GM12878 (cell line): Measurements from ENCODE around the gene HS3ST5. TPM values are rescaled to one million over a fixed set of nuclear protein-coding genes. Genes with fewer than 3 reads are reported as not detected.

Source experiments
- ATAC-seq: fragments of 200-7000 bp; cut with Tn5 transposase; 3 replicates; pipeline ENCODE4 v1.9.1; 2020; ENCODE audit warnings: mild to moderate bottlenecking, moderate library complexity
- BruUV-seq: library from RNA; stranded (reverse); fragments of 400-500 nt; replicated peaks from 2 replicates; lab custom pipeline; 2021; lab: Mats Ljungman, UMichigan
- CTCF ChIA-PET: fragments of 300-600 bp; sonication (Branson Sonifier 250); formaldehyde crosslinking; extraction: SDS; loops from one replicate; lab custom pipeline; 2021; ENCODE audit warnings: inconsistent platforms; lab: Yijun Ruan, JAX
- POLR2A ChIA-PET: fragments of 350-600 bp; formaldehyde crosslinking; extraction: SDS; loops from one replicate; lab custom pipeline; 2021; ENCODE audit warnings: inconsistent platforms; lab: Charles Lee
- RAD21 ChIA-PET: fragments of 300-600 bp; sonication (Branson Sonifier 250); formaldehyde crosslinking; loops from one replicate; lab custom pipeline; 2023; ENCODE audit warnings: antibody characterized with exemption; ENCODE audit not compliant: unreplicated experiment; lab: Charles Lee
- SMC1A ChIA-PET: fragments of 300-600 bp; sonication (Branson Sonifier 250); formaldehyde crosslinking; loops from one replicate; lab custom pipeline; 2023; ENCODE audit not compliant: unreplicated experiment, uncharacterized antibody; lab: Charles Lee
- DNase-seq: peaks from one replicate; pipeline ENCODE4 v3.0.0-alpha.2; 2011; ENCODE audit warnings: low read depth, low spot score
- FAIRE-seq: peaks from 3 replicates; lab custom pipeline; 2011; peaks lifted over from hg19 to GRCh38; lab: Jason Lieb, UNC
- H2AFZ ChIP-seq: 2 replicates; pipeline ENCODE4 v1.6.0; 2011; ENCODE audit warnings: low read depth, low read length, control low read depth; ENCODE audit not compliant: control insufficient read depth
- H3K27ac ChIP-seq: 2 replicates; pipeline ENCODE4 v1.5.1; 2011; ENCODE audit warnings: control low read depth; ENCODE audit not compliant: control insufficient read depth, insufficient read depth
- H3K27me3 ChIP-seq, 2 experiments: replicated peaks in 1 of 2; 2 replicates each; pipeline versions ENCODE4 v1.6.0 to v1.6.1; 2011; ENCODE audit warnings: low read length in 1 of 2; ENCODE audit not compliant: control insufficient read depth in 2 of 2, insufficient read depth in 2 of 2
- H3K36me3 ChIP-seq, 2 experiments: 2 replicates each; pipeline ENCODE4 v1.5.1; 2011; ENCODE audit warnings: low read length in 1 of 2; ENCODE audit not compliant: control insufficient read depth in 2 of 2, insufficient read depth in 2 of 2
- H3K4me1 ChIP-seq: 2 replicates; pipeline ENCODE4 v1.6.1; 2011; ENCODE audit warnings: mild to moderate bottlenecking, low read length, moderate library complexity, mixed read lengths; ENCODE audit not compliant: control insufficient read depth, insufficient read depth
- H3K4me2 ChIP-seq: 2 replicates; pipeline ENCODE4 v1.6.0; 2011; ENCODE audit warnings: control low read depth; ENCODE audit not compliant: control insufficient read depth, insufficient read depth
- H3K4me3 ChIP-seq: fragments of 200-600 bp; sonication (generic); 2 replicates; pipeline ENCODE4 v1.5.1; 2016
- H3K79me2 ChIP-seq: 2 replicates; pipeline ENCODE4 v1.6.0; 2011; ENCODE audit warnings: low read length; ENCODE audit not compliant: control insufficient read depth, insufficient read depth
- H3K9ac ChIP-seq: 2 replicates; pipeline ENCODE4 v1.8.0; 2011; ENCODE audit warnings: low read length, control low read depth, mixed read lengths; ENCODE audit not compliant: control insufficient read depth, insufficient read depth
- H3K9me3 ChIP-seq: replicated peaks from 3 replicates; pipeline ENCODE4 v1.5.1; 2011; ENCODE audit warnings: mild to moderate bottlenecking, low read length; ENCODE audit not compliant: control insufficient read depth, insufficient read depth
- H4K20me1 ChIP-seq: 2 replicates; pipeline ENCODE4 v1.6.0; 2011; ENCODE audit not compliant: control insufficient read depth, insufficient read depth
- BCL11A ChIP-seq: IDR thresholded peaks from 2 replicates; pipeline ENCODE4 v1.6.1; 2011; ENCODE audit warnings: low read depth, low read length
- BHLHE40 ChIP-seq, 2 experiments: fragments of 450-650 bp in 1 of 2; IDR thresholded peaks; 2 replicates each; pipeline ENCODE4 v1.6.1; 2011 to 2017; ENCODE audit warnings: low read depth in 2 of 2, borderline replicate concordance in 1 of 2, improper control_type of control experiment in 1 of 2, low read length in 1 of 2, mild to moderate bottlenecking in 1 of 2
- CEBPB ChIP-seq, 2 experiments: fragments of 150-350 bp in 1 of 2; IDR thresholded peaks; 2 replicates each; pipeline ENCODE4 v1.6.1; 2012 to 2014; ENCODE audit warnings: low read depth in 2 of 2, low read length in 2 of 2, borderline replicate concordance in 1 of 2, inconsistent platforms in 1 of 2
- CHD1 ChIP-seq: IDR thresholded peaks from 2 replicates; pipeline ENCODE4 v1.6.1; 2012; ENCODE audit warnings: low read depth, low read length, improper control_type of control experiment
- CHD2 ChIP-seq: IDR thresholded peaks from 2 replicates; pipeline ENCODE4 v1.6.1; 2011; ENCODE audit warnings: low read depth, low read length, improper control_type of control experiment, borderline replicate concordance
- CREB1 ChIP-seq: IDR thresholded peaks from 2 replicates; pipeline ENCODE4 v1.6.1; 2012; ENCODE audit warnings: low read depth, mild to moderate bottlenecking, inconsistent platforms
- JUND ChIP-seq: IDR thresholded peaks from 2 replicates; pipeline ENCODE4 v1.6.1; 2012; ENCODE audit warnings: low read depth, mild to moderate bottlenecking, low read length, improper control_type of control experiment, moderate library complexity
- MEF2A ChIP-seq: IDR thresholded peaks from 2 replicates; pipeline ENCODE4 v1.6.1; 2011; ENCODE audit warnings: low read depth, mild to moderate bottlenecking, low read length, moderate library complexity; ENCODE audit not compliant: insufficient read depth
- MEF2B ChIP-seq: fragments of 450-650 bp; IDR thresholded peaks from 2 replicates; pipeline ENCODE4 v1.6.1; 2018; ENCODE audit warnings: mild to moderate bottlenecking, moderate library complexity; ENCODE audit not compliant: partially characterized antibody, poor library complexity, severe bottlenecking
- NFXL1 ChIP-seq: fragments of 450-650 bp; IDR thresholded peaks from 2 replicates; pipeline ENCODE4 v1.6.1; 2017; ENCODE audit warnings: antibody characterized with exemption, mild to moderate bottlenecking, borderline replicate concordance
- PAX8 ChIP-seq: fragments of 450-650 bp; IDR thresholded peaks from 2 replicates; pipeline ENCODE4 v1.6.1; 2017; ENCODE audit warnings: mild to moderate bottlenecking, moderate library complexity
- RB1 ChIP-seq: fragments of 450-650 bp; formaldehyde crosslinking; IDR thresholded peaks from 2 replicates; pipeline ENCODE4 v1.6.1; 2017; ENCODE audit warnings: mild to moderate bottlenecking, borderline replicate concordance
- TBL1XR1 ChIP-seq: IDR thresholded peaks from 2 replicates; pipeline ENCODE4 v1.6.1; 2012; ENCODE audit warnings: low read depth, low read length, improper control_type of control experiment
- USF2 ChIP-seq: IDR thresholded peaks from 2 replicates; pipeline ENCODE4 v1.6.1; 2011; ENCODE audit warnings: low read depth, low read length, improper control_type of control experiment, borderline replicate concordance
- ZBTB11 ChIP-seq: fragments of 450-650 bp; formaldehyde crosslinking; IDR thresholded peaks from 2 replicates; pipeline ENCODE4 v1.5.0; 2022; ENCODE audit warnings: mild to moderate bottlenecking, missing genetic modification characterization
- ZNF217 ChIP-seq: fragments of 450-650 bp; IDR thresholded peaks from 2 replicates; pipeline ENCODE4 v1.6.1; 2017; ENCODE audit warnings: antibody characterized with exemption, mild to moderate bottlenecking
- ZNF384 ChIP-seq: IDR thresholded peaks from 2 replicates; pipeline ENCODE4 v1.6.1; 2012; ENCODE audit warnings: low read depth, mild to moderate bottlenecking, low read length, improper control_type of control experiment, borderline replicate concordance
- ZNF622 ChIP-seq: fragments of 450-650 bp; IDR thresholded peaks from 2 replicates; pipeline ENCODE4 v1.6.1; 2017; ENCODE audit warnings: mild to moderate bottlenecking, inconsistent platforms
- WGBS: methylation state at CpG from one replicate; pipeline ENCODE4 v1.1.6; 2016; ENCODE audit warnings: low lambda C conversion rate; ENCODE audit not compliant: insufficient replicate concordance, insufficient coverage; ENCODE audit errors: missing lambda C conversion rate; 5-methylcytosine and 5-hydroxymethylcytosine counted together
- in situ Hi-C: fragments of 300-500 bp; cut with MboI; formaldehyde crosslinking; loops from 9 replicates; pipeline ENCODE4 v1.14.3; 2018; ENCODE audit warnings: mixed read lengths
- intact Hi-C: fragments of 100-400 bp; cut with micrococcal nuclease; formaldehyde crosslinking; loops from one replicate; pipeline ENCODE4 v1.14.2; 2022; ENCODE audit not compliant: unreplicated experiment
- polyA plus RNA-seq, 11 experiments: library from polyadenylated mRNA; depleted of rRNA in 4 of 11; unstranded in 6 of 11; stranded (reverse) in 5 of 11; fragments of >200 nt; fragmentation: Nextera tagmentation in 4 of 11; fragmentation: Illumina TruSeq in 1 of 11; extraction: Ambion mirVana in 4 of 11; extraction: Trizol in 1 of 11; gene quantifications; 1 replicate in 1 of 11; 2 replicates in 10 of 11; pipeline versions ENCODE4 v1.2.1 to v1.2.3, GENCODE V29; 2011 to 2016; ENCODE audit warnings: inconsistent platforms in 2 of 11, missing spikeins in 2 of 11, low read depth in 1 of 11
- total RNA-seq, 4 experiments: library from RNA; depleted of rRNA in 3 of 4; stranded (reverse); fragments of >200 nt in 3 of 4; fragmentation: Illumina TruSeq in 1 of 4; extraction: Trizol in 1 of 4; gene quantifications; 2 replicates each; pipeline versions ENCODE4 v1.2.1 to v1.2.3, GENCODE V29; 2013 to 2021

HS3ST5 gene
- total and polyA plus RNA-seq, 10 of the 15 experiments (the other 5 are each of a cell fraction or from before 2014, with no cell fraction given), result 0.04 TPM; not detected in 9

- H2AFZ ChIP-seq, result no peak overlapping the region
- POLR2A ChIA-PET, result no interaction called here
- TF ChIP-seq RB1 (no peak), CHD2 (no peak), ZBTB11 (CRISPR knock-in tag) (no peak), CEBPB (IDR thresholded peaks at IDR 0.05; ENCODE audit: borderline replicate concordance in 1 of 2, low read depth in 2 of 2, low read length in 2 of 2) (no peak), PAX8 (no peak), ZNF622 (no peak), USF2 (no peak), CHD1 (no peak), ZNF217 (no peak), BHLHE40 (IDR thresholded peaks at IDR 0.05; ENCODE audit: borderline replicate concordance in 1 of 2, low read depth in 2 of 2, low read length in 1 of 2) (no peak), ZNF384 (no peak), TBL1XR1 (no peak), JUND (no peak), MEF2A (no peak), CREB1 (no peak), BCL11A (no peak), MEF2B (no peak), NFXL1 (no peak)
These were observed 332.3 kb downstream of the HS3ST5 start for GRCh38 chr6:114010540-114010939.

More at GRCh38 chr6:114010540-114010939, 332.3 kb downstream of the HS3ST5 start:
- no peak overlapping the region for H3K9ac ChIP-seq
- no peaks in the 10 kb centered on the region for H3K9me3 ChIP-seq
- H3K27ac ChIP-seq, result no peak overlapping the region
- intact Hi-C loops, result no loop called here
- no peak overlapping the region for H3K4me2 ChIP-seq
- no TSS peak for BruUV-seq
- H3K27me3 ChIP-seq, result no peaks in the 10 kb centered on the region; a peak in 1 of 4 replicates
- WGBS, result 46% methylated on average over 2 of the region's 2 CpGs
- H3K4me3 ChIP-seq, result no peak overlapping the region
- H3K36me3 ChIP-seq, result no peaks in the 10 kb centered on the region
- DNase-seq (no peak), ATAC-seq (no peak), FAIRE-seq (no peak)
- SMC1A ChIA-PET, result no interaction called here
- in situ Hi-C loops, result no loop called here
- CTCF ChIA-PET, result interaction anchor here (1.5 kb wide), 1 partner anchor 99 kb away, joined by 3 read pairs; no protein-coding TSS in a partner anchor
- no peaks in the 10 kb centered on the region for H3K79me2 ChIP-seq
- H3K4me1 ChIP-seq, result no peaks in the 10 kb centered on the region
- RAD21 ChIA-PET, result no interaction called here
- H4K20me1 ChIP-seq, result no peaks in the 10 kb centered on the region
